Measurements from ENCODE around the gene ANKFN1. TPM values are rescaled to one million over a fixed set of nuclear protein-coding genes. Genes with fewer than 3 reads are reported as not detected.
"Not testable (repeated sequence)": the region's sequence is repeated elsewhere in the genome, so short reads cannot be mapped to it uniquely, and the experiment has no call there.

Gene ANKFN1
- polyA plus RNA-seq, 1 donor from 2014 or later: not detected

DNA sequence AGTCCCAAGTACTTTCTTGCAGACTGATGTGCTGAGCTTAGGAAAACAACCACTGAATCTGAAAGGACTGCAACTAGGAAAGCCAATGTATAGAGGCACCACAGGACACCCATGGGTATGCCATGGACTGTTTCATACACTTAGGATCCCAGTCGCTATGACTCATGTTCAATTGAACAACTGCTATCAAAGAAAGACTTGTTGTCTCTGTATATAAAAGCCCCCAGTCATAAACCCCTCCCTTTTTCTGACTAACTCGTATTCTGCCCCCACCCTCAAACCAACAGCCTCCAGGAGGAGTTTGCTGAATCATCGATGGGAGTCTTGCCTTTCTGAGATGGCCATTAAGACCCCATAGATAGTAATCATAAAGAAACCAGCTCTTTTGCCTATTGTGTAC lies 205.4 kb downstream of the ANKFN1 start:
- Mint-ChIP-seq H3K9me3 (peaks cover 0 to 2% (median 0%) of the 10 kb centered on the region in 3 donors), H3K4me1 (peaks cover 0 to 2% (median 0%) of the 10 kb centered on the region in 3 donors), H3K36me3 (no peaks in the 10 kb centered on the region), H3K27me3 (peaks cover 2% of the 10 kb centered on the region), H3K4me3 (no peak overlapping the region), H3K27ac (no peak overlapping the region)

DNA sequence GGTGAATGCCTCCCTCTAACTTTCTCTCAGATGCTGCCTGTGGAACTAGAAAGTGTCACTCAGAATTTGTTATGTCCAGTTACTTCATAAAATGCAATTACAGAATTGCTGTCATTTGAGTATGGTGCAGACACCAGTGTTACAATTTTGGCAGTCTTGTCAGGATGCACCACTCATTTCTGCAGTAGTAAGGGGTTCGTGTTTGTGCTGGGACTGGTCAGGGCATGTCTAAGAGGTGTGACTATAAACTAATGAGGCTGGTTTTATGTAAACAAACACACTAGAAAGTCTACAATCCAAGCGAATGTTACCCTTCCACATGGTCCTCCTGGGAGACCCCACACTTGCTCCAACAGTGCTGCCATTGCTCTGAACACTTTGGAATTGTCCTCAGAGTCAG lies 206.2 kb downstream of the ANKFN1 start:
- Mint-ChIP-seq H3K9me3 (peaks cover 0 to 2% (median 0%) of the 10 kb centered on the region in 3 donors), H3K36me3 (no peaks in the 10 kb centered on the region), H3K4me3 (no peak overlapping the region), H3K27ac (no peak overlapping the region), H3K27me3 (peaks cover 2% of the 10 kb centered on the region), H3K4me1 (peaks cover 0 to 2% (median 0%) of the 10 kb centered on the region in 3 donors)

DNA sequence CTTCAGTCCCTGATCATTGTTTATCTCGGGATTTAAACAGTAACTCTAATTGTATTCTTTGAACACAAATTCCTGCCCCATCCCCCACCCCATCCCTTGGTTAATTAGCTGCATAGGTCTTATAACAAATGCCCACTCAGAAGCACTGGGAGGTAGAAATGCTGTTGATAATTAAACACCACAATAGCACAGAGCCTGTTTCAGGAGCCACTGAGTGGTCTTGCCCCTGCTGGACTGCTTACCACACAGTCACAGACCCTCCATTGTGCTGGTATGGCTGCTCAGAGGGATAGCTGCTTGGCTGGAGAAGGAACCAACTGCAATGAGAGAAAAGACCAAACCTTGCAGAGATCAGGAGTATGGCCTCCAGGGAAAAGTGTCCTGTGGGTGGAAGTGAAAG lies 214.1 kb downstream of the ANKFN1 start:
- no peak overlapping the region for H3K4me3 Mint-ChIP-seq
- no peak overlapping the region for H3K27ac Mint-ChIP-seq
- no peaks in the 10 kb centered on the region for H3K36me3 Mint-ChIP-seq
- H3K4me1 Mint-ChIP-seq: peaks cover 0 to 2% (median 0%) of the 10 kb centered on the region in 3 donors
- no peaks in the 10 kb centered on the region for H3K9me3 Mint-ChIP-seq
- H3K27me3 Mint-ChIP-seq: no peaks in the 10 kb centered on the region

DNA sequence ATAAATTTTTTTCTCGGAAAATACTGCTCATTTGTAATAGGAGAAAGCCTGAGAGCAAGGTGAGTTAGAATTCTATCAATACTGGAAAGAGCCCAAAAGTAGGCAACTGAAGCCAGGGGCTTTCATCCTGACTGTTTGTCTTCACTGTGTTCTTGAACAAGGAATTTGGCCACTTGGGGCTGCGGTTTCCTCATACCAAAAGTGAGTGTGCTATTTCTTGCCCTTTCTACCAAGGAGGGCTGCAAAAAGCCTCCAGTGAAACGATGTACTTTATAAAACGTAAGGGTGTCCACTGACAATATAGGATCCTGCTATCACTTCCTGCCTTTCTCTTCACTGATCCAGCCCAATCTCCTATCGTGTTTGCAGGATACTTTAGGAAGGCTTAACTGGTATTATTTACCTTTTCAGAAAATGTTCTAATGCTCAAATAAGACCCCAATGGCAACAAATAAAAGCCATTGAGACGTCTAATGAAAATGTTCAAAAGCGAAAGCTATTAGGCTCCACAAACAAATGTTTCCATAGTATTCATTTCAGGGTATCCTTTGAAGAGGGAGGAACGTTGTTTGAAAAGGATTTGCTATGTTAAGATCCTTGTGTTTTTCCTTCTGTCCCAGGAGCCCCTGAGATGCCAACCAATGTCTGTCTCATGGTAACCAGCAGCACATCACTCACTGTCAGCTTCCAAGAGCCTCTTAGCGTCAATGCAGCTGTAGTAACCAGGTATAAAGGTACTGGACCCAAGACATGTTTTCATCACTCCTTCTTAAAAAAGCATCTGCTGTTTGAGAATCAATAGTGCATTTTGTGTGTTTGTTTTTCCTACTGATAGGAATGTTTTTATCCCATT lies 220.9 kb downstream of the ANKFN1 start:
- Mint-ChIP-seq H3K9me3 (peaks cover 0 to 1% (median 0%) of the 10 kb centered on the region in 3 donors), H3K4me1 (no peaks in the 10 kb centered on the region), H3K36me3 (no peaks in the 10 kb centered on the region), H3K27me3 (no peaks in the 10 kb centered on the region), H3K27ac (no peak overlapping the region), H3K4me3 (no peak overlapping the region)

DNA sequence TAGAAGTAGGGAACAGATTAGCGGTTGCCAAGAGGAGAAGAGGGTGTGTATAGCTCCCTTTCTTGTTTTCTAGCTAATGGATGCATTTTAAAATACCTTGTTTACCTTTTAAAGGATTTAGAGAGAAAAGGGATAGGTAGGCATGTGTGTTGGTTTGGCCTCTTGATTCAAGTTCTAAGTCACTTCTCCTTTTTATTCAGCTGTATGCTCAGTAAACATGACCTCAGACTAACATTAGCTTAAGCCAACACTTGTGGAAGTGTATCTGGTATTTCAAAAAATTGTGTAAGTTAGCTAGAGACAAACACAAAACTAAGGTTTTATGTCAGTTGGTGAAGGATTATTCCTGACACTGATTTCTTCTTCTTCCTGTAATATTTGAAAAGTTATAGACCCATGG lies 236.1 kb downstream of the ANKFN1 start:
- no peak overlapping the region for H3K4me3 Mint-ChIP-seq
- no peak overlapping the region for H3K27ac Mint-ChIP-seq
- no peaks in the 10 kb centered on the region for H3K27me3 Mint-ChIP-seq
- H3K9me3 Mint-ChIP-seq: peaks cover 0 to 3% (median 0%) of the 10 kb centered on the region in 3 donors
- H3K36me3 Mint-ChIP-seq: no peaks in the 10 kb centered on the region
- no peaks in the 10 kb centered on the region for H3K4me1 Mint-ChIP-seq

DNA sequence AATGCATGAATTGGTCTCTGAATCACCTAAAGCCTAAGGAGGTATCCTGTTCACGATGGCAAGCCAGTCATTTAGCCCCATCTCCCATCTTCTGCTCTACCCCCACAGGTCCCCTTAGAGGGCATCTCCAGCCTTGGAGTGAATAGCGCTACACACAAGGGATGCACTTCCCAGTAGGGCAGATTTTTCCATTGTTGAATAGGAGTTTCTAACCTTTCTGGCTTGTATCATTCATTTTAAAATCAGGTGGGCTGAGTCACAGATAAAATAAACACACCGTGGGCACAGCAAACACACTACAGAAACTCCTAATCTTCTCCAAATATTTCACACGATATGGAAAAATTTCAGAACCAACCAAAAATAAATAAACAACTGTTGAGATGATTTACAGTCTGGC lies 239.0 kb downstream of the ANKFN1 start:
- H3K9me3 Mint-ChIP-seq: peaks cover 0 to 3% (median 0%) of the 10 kb centered on the region in 3 donors
- H3K27me3 Mint-ChIP-seq: no peaks in the 10 kb centered on the region
- no peaks in the 10 kb centered on the region for H3K4me1 Mint-ChIP-seq
- H3K27ac Mint-ChIP-seq: no peak overlapping the region
- no peak overlapping the region for H3K4me3 Mint-ChIP-seq
- no peaks in the 10 kb centered on the region for H3K36me3 Mint-ChIP-seq

DNA sequence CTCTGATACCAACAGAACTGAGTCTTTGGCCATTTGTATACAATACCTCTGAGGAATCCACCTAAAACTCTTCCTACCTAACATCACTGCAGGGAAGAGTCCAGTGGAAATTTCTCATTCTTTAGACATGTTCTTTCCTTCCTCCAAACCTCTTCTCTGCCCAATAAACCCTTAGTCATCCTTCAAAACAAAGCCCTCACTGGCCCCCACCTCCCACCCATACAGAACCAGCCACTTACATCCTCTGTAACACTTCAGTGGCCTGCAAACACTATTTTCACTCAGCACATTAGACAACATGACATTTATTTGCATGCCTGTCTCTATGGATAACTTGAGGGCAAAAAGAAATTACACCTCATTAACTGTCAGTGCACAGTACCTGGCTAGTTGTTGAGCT lies 239.9 kb downstream of the ANKFN1 start:
- Mint-ChIP-seq H3K4me1 (peaks cover under 1 to 2% (median under 1%) of the 10 kb centered on the region in 3 donors), H3K36me3 (no peaks in the 10 kb centered on the region), H3K27ac (no peak overlapping the region), H3K27me3 (no peaks in the 10 kb centered on the region), H3K4me3 (no peak overlapping the region), H3K9me3 (peaks cover 0 to 3% (median 0%) of the 10 kb centered on the region in 3 donors)

DNA sequence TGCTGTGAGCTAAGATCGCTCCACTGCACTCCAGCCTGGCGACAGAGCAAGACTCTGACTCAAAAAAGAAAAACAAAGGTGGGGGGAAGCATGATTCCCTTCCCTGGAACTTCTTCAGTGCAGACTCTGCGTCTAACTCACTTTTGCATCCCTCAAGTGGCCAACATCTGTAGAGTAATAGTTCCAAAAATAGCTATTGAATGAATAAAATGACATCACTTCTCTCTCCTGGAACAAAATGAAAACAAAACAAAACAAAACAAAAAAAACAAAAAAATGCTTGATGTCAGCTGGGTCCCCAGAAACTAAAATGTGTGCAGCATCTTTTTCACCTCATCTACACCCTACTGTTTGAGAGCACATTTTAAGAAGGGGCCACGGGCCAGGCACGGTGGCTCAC lies 242.5 kb downstream of the ANKFN1 start:
- H3K4me1 Mint-ChIP-seq: peaks cover 2 to 5% (median 2%) of the 10 kb centered on the region in 3 donors
- H3K27me3 Mint-ChIP-seq: no peaks in the 10 kb centered on the region
- peaks cover 0 to 4% (median 0%) of the 10 kb centered on the region in 3 donors for H3K9me3 Mint-ChIP-seq
- H3K27ac Mint-ChIP-seq: peak overlapping the region in 1 of 3 donors; percentile 69
- H3K36me3 Mint-ChIP-seq: no peaks in the 10 kb centered on the region
- no peak overlapping the region for H3K4me3 Mint-ChIP-seq

DNA sequence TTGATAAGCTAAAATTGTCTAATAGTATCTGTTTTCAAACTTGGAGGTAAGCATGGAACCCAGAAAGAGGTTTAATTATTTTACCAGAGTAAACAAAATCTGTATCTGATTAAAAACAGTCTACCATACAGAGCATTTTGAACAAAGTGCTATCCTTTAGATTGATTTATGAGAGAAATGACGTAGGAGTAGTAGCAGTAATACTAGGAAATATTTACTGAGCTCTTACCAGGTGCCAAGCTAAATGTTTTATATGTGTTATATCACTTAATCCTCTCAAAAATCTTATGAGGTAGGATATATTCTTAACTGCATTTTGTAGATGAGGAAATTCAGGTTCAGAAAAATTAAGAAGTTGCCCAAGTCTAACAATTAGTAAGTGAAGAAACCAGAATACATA lies 253.8 kb downstream of the ANKFN1 start:
- Mint-ChIP-seq H3K4me1 (no peaks in the 10 kb centered on the region), H3K9me3 (peaks cover 0 to 8% (median 0%) of the 10 kb centered on the region in 3 donors), H3K27me3 (no peaks in the 10 kb centered on the region), H3K36me3 (no peaks in the 10 kb centered on the region), H3K4me3 (no peak overlapping the region), H3K27ac (no peak overlapping the region)

DNA sequence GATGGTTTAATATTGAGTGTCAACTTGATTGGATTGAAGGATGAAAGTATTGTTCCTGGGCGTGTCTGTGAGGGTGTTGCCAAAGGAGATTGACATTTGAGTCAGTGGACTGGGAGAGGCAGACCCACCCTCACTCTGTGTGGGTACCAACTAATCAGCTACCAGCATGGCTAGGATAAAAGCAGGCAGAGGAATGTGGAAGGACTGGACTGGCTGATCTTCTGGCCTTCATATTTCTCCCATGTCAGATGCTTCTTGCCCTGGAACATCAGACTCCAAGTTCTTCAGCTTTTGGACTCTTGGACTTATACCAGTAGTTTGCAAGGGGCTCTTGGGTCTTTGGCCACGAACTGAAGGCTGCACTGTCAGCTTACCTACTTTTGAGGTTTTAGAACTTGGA lies 259.1 kb downstream of the ANKFN1 start:
- H3K36me3 Mint-ChIP-seq, H3K4me1 Mint-ChIP-seq, H3K27me3 Mint-ChIP-seq, H3K27ac Mint-ChIP-seq, H3K4me3 Mint-ChIP-seq: not testable (repeated sequence)
- peaks cover 5 to 23% (median 9%) of the 10 kb centered on the region in 3 donors for H3K9me3 Mint-ChIP-seq

DNA sequence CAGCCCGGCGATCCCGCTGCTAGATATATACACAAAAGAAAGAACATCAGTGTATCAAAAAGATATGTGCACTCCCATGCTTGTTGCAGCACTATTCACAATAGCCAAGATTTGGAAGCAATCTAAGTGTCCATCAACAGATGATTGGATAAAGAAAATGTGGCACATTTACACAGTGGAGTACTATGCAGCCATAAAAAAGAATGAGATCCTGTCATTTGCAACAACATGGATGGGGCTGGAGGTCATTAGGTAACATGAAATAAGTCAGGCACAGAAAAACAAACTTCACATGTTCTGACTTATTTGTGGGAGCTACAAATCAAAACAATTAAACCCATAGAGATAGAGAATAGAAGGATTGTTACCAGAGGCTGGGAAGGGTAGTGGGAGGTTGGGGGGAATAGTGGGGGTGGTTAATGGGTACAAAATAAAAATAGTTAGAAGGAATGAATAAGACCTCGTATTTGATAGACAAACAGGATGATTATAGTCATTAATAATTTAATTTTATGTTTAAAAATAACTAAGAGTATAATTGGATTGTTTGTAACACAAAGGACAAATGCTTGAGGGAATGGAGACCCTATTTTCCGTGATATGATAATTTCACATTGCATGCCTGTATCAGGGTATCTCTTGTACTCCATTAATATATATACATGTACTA lies 263.5 kb downstream of the ANKFN1 start:
- H3K36me3 Mint-ChIP-seq: no peaks in the 10 kb centered on the region
- no peak overlapping the region for H3K4me3 Mint-ChIP-seq
- no peaks in the 10 kb centered on the region for H3K4me1 Mint-ChIP-seq
- H3K27me3 Mint-ChIP-seq: peaks cover 1% of the 10 kb centered on the region
- no peak overlapping the region for H3K27ac Mint-ChIP-seq
- H3K9me3 Mint-ChIP-seq: peaks cover 5 to 18% (median 9%) of the 10 kb centered on the region in 3 donors

DNA sequence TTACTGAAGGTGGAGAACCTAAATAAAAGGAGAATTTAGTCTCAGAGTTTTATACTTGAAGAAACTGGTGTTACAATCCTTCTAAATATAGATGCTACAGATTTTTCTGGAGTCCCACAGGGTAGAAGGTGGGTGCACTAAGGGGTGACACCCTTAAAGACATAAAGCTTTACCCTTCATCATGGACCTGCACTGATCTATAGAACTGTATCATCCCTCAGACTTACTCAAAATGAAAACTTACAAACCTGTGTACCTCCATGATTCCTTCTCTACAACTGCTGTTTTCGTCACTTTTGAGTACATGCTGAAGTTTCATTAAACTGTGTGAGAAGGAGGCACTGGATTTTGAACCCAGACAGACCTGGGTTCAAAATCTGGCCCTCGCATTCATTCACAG lies 270.7 kb downstream of the ANKFN1 start:
- Mint-ChIP-seq H3K4me3 (no peak overlapping the region), H3K36me3 (no peaks in the 10 kb centered on the region), H3K27me3 (peaks cover 8% of the 10 kb centered on the region), H3K9me3 (peaks cover 0 to 1% (median 0%) of the 10 kb centered on the region in 3 donors), H3K4me1 (peaks cover 0 to 2% (median 1%) of the 10 kb centered on the region in 3 donors), H3K27ac (no peak overlapping the region)

DNA sequence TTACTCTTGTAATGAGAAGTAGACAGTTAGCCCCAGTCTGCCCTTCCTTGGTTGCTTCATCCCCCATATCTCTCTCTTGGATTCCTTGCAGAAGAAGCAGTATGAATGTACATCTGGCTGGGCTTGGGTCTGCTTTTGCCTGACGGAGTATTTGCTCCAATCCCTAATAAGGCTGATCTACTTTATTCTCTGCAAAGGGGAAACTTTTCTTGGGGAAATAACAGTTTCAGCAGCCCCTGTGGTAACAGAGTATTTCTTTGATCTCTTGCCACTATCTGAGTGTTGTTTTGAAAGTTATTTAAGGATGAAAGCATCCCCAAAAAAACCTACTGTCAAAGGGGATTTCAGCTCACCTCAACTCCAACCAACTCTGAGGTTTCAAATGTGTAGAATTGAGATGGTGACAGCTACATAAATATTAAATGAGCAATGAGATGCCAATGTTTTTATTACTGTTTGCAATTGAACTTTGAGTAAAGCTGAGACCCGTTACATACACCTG lies 271.3 kb downstream of the ANKFN1 start:
- Mint-ChIP-seq H3K4me1 (peaks cover 0 to 2% (median 1%) of the 10 kb centered on the region in 3 donors), H3K4me3 (no peak overlapping the region), H3K36me3 (no peaks in the 10 kb centered on the region), H3K27me3 (peaks cover 8% of the 10 kb centered on the region), H3K9me3 (peaks cover 0 to 1% (median 0%) of the 10 kb centered on the region in 3 donors), H3K27ac (no peak overlapping the region)

DNA sequence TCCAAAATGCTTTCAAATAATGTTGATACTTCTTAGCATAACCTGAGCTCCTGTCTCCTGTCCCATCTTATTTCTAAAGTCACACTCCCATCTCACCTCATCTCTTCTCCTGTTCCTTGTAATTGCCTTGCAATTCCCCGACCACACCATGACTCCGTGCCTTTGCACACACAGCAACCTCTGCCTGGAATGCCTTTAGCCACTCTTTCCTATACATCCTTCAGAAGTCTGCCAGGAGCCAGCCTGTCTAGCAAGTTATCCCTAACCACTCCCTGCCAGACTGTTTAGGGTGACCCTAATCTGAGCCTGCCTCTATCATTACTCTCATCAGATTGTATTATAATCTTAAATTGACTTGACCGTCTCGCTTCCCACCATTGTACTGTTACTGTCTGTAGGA lies 272.2 kb downstream of the ANKFN1 start:
- Mint-ChIP-seq H3K27me3 (peaks cover 8% of the 10 kb centered on the region), H3K27ac (no peak overlapping the region), H3K4me3 (no peak overlapping the region), H3K4me1 (peaks cover 0 to 2% (median 1%) of the 10 kb centered on the region in 3 donors), H3K9me3 (peaks cover 0 to 1% (median 0%) of the 10 kb centered on the region in 3 donors), H3K36me3 (no peaks in the 10 kb centered on the region)

DNA sequence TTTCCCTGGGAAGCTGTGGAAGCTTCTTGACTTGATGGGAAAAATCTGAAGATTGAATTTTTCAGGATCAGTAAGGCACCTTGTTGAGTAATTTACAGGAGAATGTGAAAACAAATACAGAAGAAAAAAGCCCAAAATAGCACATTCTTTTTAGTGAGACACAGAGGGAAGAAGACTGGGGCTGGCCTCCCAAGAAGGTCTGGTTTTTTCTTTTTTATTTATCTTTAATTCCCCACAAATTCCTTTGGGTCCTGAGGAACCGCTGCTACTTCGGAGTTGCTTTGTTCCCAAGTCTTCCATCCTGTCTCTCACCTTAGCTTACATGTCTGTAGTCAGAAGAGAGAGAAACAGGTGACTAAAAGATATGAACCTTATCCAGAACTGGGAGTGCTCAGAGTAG lies 273.6 kb downstream of the ANKFN1 start:
- no peak overlapping the region for H3K27ac Mint-ChIP-seq
- no peaks in the 10 kb centered on the region for H3K36me3 Mint-ChIP-seq
- H3K4me1 Mint-ChIP-seq: peaks cover 0 to 2% (median 1%) of the 10 kb centered on the region in 3 donors
- H3K4me3 Mint-ChIP-seq: no peak overlapping the region
- peaks cover 0 to 1% (median 0%) of the 10 kb centered on the region in 3 donors for H3K9me3 Mint-ChIP-seq
- peaks cover 8% of the 10 kb centered on the region for H3K27me3 Mint-ChIP-seq
